Testis (tissue), 2 donors: ENCODE results near the gene AVP.

Experiments used
- CTCF ChIP-seq, 3 experiments: fragments of 450-650 bp in 2 of 3; fragments of 200-600 bp in 1 of 3; sonication (generic) in 1 of 3; IDR thresholded peaks; one replicate each; pipeline ENCODE4 v1.5.1; 2016 to 2019; ENCODE audit warnings: antibody characterized with exemption in 3 of 3, mild to moderate bottlenecking in 2 of 3, moderate library complexity in 1 of 3
- POLR2A ChIP-seq: fragments of 450-650 bp; IDR thresholded peaks from one replicate; pipeline ENCODE4 v1.6.1; 2017; ENCODE audit warnings: antibody characterized with exemption, mild to moderate bottlenecking, moderate library complexity

- no peak for TF ChIP-seq CTCF (IDR thresholded peaks at IDR 0.05)
- TF ChIP-seq POLR2A: no peak
These were observed 22.3 kb upstream of the AVP start for GRCh38 chr20:3106658-3107463.
